Measurements from ENCODE around the gene SCYL2. TPM values are rescaled to one million over a fixed set of nuclear protein-coding genes. Genes with fewer than 3 reads are reported as not detected.

Gene SCYL2
- total RNA-seq, 1 experiment from 2014 or later, result 41.4 TPM

DNA sequence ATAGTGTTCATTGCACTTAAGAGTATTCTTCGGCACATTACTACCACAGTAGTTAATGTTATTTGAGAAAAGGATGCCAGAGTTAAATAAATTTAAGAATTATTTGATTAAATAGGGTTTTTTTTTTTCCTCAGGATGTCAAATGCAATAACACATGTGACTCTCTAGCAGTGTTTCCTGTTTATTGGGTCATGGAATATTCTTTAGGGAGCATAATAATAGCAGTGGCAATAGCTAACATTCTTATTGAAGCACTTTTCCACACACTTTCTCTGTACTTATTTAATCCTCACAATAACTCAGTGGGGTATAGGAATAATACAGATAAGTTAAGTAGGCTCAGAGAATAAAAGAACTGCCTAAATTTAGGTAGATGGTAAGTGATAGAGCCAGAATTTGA, 44.3 kb downstream of the SCYL2 start:
- H2BK15ac ChIP-seq (ENCODE audit: low read depth, low read length), result no peak overlapping the region
- H2BK120ac ChIP-seq (ENCODE audit: low read depth, low read length, poor library complexity, severe bottlenecking), result no peak overlapping the region
- H3K27ac ChIP-seq (ENCODE audit: insufficient read length, low read depth, low read length), result no peak overlapping the region
- H3K9me3 ChIP-seq (ENCODE audit: control insufficient read depth, low read depth, low read length), result no peaks in the 10 kb centered on the region
- no peaks in the 10 kb centered on the region for H3K27me3 Mint-ChIP-seq (ENCODE audit: low read depth)
- no peaks in the 10 kb centered on the region for H3K79me2 ChIP-seq (ENCODE audit: insufficient read depth, low read length)
- H3K79me1 ChIP-seq (ENCODE audit: insufficient read depth, low read depth, low read length, poor library complexity, severe bottlenecking), result no peaks in the 10 kb centered on the region
- no peak overlapping the region for H3K4me3 Mint-ChIP-seq
- H3K18ac ChIP-seq (ENCODE audit: insufficient read length, low read depth, low read length), result no peak overlapping the region
- H3K4me1 ChIP-seq (ENCODE audit: insufficient read depth, low read length), result no peaks in the 10 kb centered on the region
- no CpG with 5 or more reads among the region's 1 CpG for WGBS (ENCODE audit: extremely low coverage, insufficient read length, low lambda C conversion rate)
- H4K8ac ChIP-seq (replicated peaks; ENCODE audit: insufficient read length, low read depth, low read length), result no peak overlapping the region
- TF ChIP-seq, protein P1, sequence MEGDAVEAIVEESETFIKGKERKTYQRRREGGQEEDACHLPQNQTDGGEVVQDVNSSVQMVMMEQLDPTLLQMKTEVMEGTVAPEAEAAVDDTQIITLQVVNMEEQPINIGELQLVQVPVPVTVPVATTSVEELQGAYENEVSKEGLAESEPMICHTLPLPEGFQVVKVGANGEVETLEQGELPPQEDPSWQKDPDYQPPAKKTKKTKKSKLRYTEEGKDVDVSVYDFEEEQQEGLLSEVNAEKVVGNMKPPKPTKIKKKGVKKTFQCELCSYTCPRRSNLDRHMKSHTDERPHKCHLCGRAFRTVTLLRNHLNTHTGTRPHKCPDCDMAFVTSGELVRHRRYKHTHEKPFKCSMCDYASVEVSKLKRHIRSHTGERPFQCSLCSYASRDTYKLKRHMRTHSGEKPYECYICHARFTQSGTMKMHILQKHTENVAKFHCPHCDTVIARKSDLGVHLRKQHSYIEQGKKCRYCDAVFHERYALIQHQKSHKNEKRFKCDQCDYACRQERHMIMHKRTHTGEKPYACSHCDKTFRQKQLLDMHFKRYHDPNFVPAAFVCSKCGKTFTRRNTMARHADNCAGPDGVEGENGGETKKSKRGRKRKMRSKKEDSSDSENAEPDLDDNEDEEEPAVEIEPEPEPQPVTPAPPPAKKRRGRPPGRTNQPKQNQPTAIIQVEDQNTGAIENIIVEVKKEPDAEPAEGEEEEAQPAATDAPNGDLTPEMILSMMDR (conservative IDR thresholded peaks at IDR 0.05), result no peak
- no peak overlapping the region for H2BK20ac ChIP-seq (ENCODE audit: low read depth, low read length, poor library complexity, severe bottlenecking)
- H2AK5ac ChIP-seq (ENCODE audit: insufficient read length, low read length), result no peak overlapping the region
- H3K9ac ChIP-seq (ENCODE audit: extremely low read depth, insufficient read length, low read length), result no peak overlapping the region
- no peak overlapping the region for H4K91ac ChIP-seq (ENCODE audit: insufficient read length, low read depth, low read length)
- no peak overlapping the region for H4K5ac ChIP-seq (ENCODE audit: insufficient read length, low read depth, low read length)
- no peak overlapping the region for H3K27ac Mint-ChIP-seq
- peaks cover 10 to 49% (median 27%) of the 10 kb centered on the region in 3 experiments for H3K36me3 Mint-ChIP-seq (ENCODE audit: insufficient read depth in 1 of 3, low read depth in 3 of 3)
- H3K14ac ChIP-seq (ENCODE audit: insufficient read depth, low read length), result no peak overlapping the region
- H3K4me1 Mint-ChIP-seq, result peaks cover 0 to 3% of the 10 kb centered on the region in 2 experiments; a peak in 1 of 4 replicates
- no peak overlapping the region for H3T11ph ChIP-seq (ENCODE audit: low read length)
- no peak overlapping the region for H3K4ac ChIP-seq (ENCODE audit: low read depth, low read length)
- no peak overlapping the region for H2AFZ ChIP-seq (ENCODE audit: low read length)
- no peak overlapping the region for H2BK12ac ChIP-seq (ENCODE audit: insufficient read length, low read depth, low read length)
- H3K23me2 ChIP-seq (ENCODE audit: insufficient read length, low read depth, low read length, poor library complexity, severe bottlenecking), result no peaks in the 10 kb centered on the region
- H3K23ac ChIP-seq (ENCODE audit: insufficient read length, low read depth, low read length), result no peak overlapping the region
- no peak overlapping the region for H3K4me2 ChIP-seq (ENCODE audit: insufficient read depth, insufficient read length, low read length)
- H3K27me3 ChIP-seq (ENCODE audit: insufficient read depth, low read length), result no peaks in the 10 kb centered on the region
- H3K56ac ChIP-seq (ENCODE audit: insufficient read length, low read depth, low read length), result no peak overlapping the region
- peaks cover 8 to 9% of the 10 kb centered on the region in 2 experiments for H3K9me3 Mint-ChIP-seq
- H2BK5ac ChIP-seq (ENCODE audit: insufficient read length, low read length), result no peak overlapping the region
- no peaks in the 10 kb centered on the region for H4K20me1 ChIP-seq (ENCODE audit: control insufficient read depth, insufficient read depth, insufficient read length)
- DNase-seq, result no peak

Measured in H9 (cell line).